Activated T-cell treated with anti-CD3 and anti-CD28 coated beads, Interleukin-2, amount 50 U/mL, for 1 hour (primary cell): ENCODE measurements around the gene HNRNPH2.

Experiments
- DNase-seq: peaks from one replicate; pipeline ENCODE4 v3.0.0-alpha.2; 2020

The HNRNPH2 gene

GRCh38 chrX:101397779-101398178, 10.2 kb upstream of the HNRNPH2 start:
- no peak for DNase-seq

GRCh38 chrX:101398694-101399093, 9.3 kb upstream of the HNRNPH2 start:
- no peak for DNase-seq

- DNase-seq: no peak
These were observed 8.2 kb upstream of the HNRNPH2 start for GRCh38 chrX:101399825-101400224.

DNA sequence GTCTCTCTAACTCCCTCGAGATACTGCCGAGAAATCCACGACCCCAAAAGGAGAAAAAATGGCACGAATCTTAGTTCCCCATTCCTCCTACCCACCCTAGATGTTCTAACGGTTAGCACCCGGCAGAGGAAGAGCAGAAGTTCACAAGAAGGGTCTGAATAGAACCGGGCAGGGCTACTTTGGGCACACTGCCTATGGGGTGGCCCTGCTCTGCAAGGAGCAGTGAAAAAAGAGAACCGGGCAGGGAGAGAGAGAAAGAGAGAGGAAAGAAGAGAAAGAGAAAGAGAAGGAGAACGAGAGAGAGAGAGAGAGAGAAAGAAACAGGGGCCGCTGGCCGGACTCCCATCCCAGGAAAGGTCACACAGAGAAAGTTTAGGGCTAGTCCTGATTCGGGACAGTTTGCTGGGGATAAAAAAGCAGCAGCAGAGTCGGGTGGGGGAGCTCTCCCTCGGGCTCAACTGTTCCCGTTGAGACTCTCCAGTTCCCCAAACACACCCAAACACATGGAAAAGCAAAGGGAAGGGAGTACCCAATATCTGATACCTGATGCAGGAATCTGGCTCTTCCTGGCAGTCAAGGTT, 765 bp upstream of the HNRNPH2 start:
- DNase-seq: no peak

- no peak for DNase-seq
These were observed 465 bp downstream of the HNRNPH2 start for GRCh38 chrX:101408532-101408841.

- DNase-seq: no peak
These were observed 1.0 kb downstream of the HNRNPH2 start for GRCh38 chrX:101409043-101409442.

DNA sequence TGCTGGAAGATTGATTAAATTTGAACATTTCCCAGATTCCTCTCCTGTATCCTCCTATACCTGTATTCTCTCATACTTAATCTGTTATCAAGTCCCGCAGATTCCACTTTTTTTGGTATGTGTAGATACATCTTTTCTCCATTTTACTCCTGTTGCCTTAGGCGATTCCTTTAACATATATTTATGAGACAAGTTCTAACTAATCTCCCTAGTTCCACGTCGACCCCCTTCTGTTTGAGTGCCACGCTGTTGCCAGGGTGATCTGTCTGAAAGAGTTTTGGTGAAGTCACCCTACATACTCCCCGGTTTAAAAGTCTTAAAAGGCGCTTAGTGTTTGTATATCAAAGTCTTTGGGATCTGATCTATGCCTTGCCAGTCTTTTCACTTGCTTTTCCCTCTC, 2.4 kb downstream of the HNRNPH2 start:
- no peak for DNase-seq

GRCh38 chrX:101411984-101412383, 4.0 kb downstream of the HNRNPH2 start:
- no peak for DNase-seq

DNA sequence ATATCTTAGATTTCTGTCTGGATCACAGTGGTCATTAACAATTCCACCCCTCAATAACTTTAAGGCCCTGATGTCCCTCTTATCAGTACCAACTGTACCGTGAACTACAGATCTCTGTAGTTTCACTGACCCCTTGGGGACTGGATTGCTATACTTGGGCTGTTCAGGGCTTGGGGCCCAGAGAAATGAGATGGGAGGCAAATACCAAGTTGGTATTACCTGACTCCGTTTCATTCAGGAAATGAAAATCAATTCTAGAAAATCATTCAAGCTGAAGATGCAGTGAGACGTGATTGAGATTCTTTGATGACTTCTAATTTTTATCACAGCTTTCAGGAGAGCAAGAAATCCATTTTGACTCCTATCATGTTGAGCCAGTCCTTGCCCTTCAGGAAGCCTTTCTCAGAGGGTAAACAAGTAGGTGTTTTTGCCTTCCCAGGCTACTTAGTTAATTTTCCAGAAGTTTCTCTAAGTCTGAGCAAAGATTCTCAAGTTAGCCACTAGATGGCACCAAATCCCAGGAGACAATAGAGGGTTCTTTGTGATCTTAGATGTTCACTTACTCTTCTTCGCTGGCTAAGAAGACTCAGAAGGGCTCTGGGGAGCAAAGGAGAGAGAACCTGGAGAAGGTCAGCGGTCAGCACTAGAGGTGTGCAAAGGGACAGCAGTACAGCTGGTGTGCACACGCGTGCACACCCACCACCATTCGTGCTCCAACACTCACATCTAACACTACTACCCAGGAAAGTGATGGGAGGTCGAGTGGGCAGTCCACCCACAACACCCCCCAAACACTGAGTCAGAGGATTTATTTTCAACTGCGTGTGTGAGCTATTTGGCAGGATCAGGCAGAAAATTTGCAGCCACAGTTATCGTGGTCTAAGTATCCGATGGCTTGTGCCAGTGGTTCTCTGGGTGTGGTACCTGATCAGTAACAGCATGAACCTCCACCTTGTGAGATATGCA, 7.4 kb downstream of the HNRNPH2 start:
- DNase-seq: peak; percentile 33

GRCh38 chrX:101416691-101417090, 8.7 kb downstream of the HNRNPH2 start:
- DNase-seq: no peak

GRCh38 chrX:101417190-101417589, 9.2 kb downstream of the HNRNPH2 start:
- DNase-seq: no peak

DNA sequence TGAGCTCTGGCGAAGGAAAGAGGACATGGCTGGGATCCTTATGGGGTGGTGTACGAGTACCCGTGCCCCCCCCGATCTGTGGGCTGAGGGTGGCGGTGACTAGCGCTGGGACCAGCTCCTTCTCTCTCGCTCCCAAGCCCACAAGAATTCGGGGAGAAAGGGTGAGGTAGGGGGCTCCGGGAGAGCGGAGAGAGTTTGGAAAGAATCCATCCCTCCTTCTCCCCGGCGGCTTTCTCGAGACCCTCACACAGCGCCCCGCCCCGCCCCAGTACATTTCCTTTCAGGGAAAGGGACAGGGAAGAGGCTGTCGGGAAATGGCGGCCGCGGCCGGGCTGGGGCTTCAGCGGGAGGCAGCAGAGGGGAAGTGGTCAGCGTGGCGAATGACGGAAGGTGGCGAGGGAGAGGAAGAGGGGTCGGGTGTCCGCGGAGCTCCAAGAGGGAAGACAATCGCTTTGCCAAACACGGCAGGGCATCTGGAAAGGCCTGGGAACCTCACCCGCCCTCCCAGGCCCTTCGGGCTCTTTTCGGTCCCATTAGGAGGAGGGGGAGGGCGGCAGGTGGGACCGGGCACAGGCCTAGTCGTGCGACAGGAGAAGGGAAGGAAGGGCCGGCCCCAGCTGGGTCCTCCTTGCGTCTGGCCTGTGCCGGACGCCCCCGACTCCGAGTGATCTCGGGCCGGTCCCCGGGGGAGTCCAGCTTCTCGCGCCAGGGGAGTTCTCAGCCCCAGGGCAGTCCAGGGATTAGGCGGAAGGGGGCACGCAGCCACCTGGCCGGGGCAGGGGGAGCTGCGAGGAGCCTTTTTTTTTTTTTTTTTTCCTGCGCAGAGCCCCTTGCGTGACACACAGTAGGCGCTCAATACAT, 10.2 kb downstream of the HNRNPH2 start:
- peak; percentile 39 for DNase-seq

DNA sequence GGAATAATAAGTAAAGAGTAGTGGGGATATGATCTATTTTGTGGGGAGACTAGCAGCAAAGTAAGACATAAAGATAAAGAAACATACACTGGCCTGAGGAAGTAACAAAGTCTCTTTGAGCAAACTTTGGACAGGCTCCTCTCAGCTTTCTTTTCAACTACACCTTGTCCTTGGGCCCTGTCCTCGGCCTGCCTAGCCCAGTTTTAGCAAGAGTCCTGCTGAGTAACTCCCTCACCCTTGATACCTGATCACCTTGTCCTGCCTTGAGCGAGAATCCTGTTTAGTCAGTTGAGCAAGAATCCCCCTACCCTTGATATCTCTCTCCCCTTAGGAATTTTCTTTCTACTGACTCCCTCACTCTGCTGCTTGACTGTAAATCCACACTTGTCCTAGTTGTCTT, 11.5 kb downstream of the HNRNPH2 start:
- DNase-seq: no peak

DNA sequence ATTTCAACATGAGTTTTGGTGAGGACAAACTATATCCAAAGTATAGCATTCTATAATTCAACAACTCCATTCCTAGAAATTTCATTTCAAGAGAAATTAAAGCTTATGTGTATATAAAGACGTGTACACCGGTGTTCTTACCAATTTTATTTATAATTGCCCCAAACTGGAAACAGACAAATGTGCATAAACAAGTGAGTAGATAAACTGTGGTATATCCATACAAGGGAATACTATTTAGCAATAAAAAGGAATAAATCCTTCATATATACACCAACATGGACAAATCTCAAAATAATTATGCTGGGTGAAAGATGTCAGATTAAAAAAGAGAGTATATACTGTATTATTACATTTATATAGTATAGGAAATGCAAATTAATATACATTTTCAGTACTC, 19.9 kb downstream of the HNRNPH2 start:
- DNase-seq: no peak

GRCh38 chrX:101429934-101430333, 21.9 kb downstream of the HNRNPH2 start:
- DNase-seq: no peak

DNA sequence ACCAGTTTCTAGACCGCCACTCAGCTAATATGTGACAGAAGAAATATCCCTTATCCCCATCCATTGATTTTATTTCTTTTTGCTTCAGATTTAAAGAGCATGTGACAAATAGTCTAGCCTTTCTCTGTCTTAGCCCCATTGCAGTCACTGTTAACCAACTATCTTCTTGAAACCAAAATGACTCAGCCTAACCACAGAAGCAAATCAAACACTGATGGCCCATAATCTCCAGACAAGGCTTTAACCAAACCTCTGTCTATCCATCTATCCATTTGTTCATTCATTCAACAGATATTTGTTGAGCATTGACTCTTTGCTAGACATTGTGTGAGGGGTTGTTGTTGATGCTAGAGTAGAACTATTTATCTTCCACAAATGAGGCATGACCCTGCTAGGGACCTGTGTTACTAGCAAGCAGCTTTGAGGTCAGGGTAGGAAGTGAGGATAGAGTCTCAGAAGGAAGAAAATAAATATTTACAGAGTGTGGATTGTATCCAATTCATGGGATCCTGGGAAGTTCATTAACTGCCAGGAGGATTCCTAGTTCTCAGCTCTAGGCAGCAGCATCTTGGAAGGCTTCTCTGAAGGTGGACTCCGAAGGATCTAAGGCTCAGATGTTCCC, 22.5 kb downstream of the HNRNPH2 start:
- DNase-seq: no peak

- DNase-seq: no peak
These were observed 34.1 kb downstream of the HNRNPH2 start for GRCh38 chrX:101442085-101442484.

GRCh38 chrX:101449279-101449678, 41.3 kb downstream of the HNRNPH2 start:
- DNase-seq: no peak

- DNase-seq: no peak
These were observed 42.1 kb downstream of the HNRNPH2 start for GRCh38 chrX:101450085-101450484.

DNA sequence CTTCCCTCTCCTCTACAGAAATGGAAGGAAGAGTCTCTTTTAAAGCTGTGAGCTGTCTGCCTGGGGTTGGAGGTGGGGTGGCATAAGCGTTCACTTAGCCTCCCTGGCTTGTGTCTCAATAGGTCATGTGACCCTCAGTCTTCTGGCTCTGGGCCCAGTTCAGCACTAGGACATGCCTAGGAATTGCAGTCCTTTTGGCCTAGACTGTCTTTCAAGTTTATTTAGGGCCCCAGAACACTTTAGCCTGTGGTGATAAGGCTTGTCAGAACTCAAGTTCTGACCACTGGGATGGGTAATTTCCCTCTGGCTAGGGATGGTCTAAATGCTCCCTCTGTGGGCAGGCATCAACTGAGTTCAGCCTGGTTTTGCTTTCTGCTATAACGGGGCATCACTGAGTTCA, 42.9 kb downstream of the HNRNPH2 start:
- DNase-seq: no peak

- no peak for DNase-seq
These were observed 44.0 kb downstream of the HNRNPH2 start for GRCh38 chrX:101452056-101452455.

GRCh38 chrX:101460669-101461068, 52.6 kb downstream of the HNRNPH2 start:
- no peak for DNase-seq

GRCh38 chrX:101462892-101463291, 54.9 kb downstream of the HNRNPH2 start:
- DNase-seq: no peak
